Neural cell (in vitro differentiated cells): Measurements from ENCODE around the gene IFITM2. TPM values are rescaled to one million over a fixed set of nuclear protein-coding genes. Genes with fewer than 3 reads are reported as not detected.
"Not testable (repeated sequence)": the region's sequence is repeated elsewhere in the genome, so short reads cannot be mapped to it uniquely, and the experiment has no call there.

ENCODE experiments used
- H2AFZ ChIP-seq: fragments of 200-600, 300-800 bp; sonication (generic), shearing (Covaris generic); 2 replicates; pipeline ENCODE4 v1.6.0; 2014; ENCODE audit warnings: low read depth, mild to moderate bottlenecking, antibody characterized with exemption, low read length, moderate library complexity
- H3F3A ChIP-seq: fragments of 200-600 bp; shearing (Covaris generic); 2 replicates; pipeline ENCODE4 v1.6.1; 2016; ENCODE audit warnings: mild to moderate bottlenecking, moderate library complexity, mixed read lengths, antibody characterized with exemption, low read length; ENCODE audit not compliant: insufficient read depth, poor library complexity, severe bottlenecking
- H3K27ac ChIP-seq: fragments of 200-600, 300-800 bp; sonication (generic), shearing (Covaris generic); 2 replicates; pipeline ENCODE4 v1.5.1; 2014; ENCODE audit warnings: mild to moderate bottlenecking, low read length, moderate library complexity
- H3K27me3 ChIP-seq: fragments of 300-800, 200-600 bp; sonication (generic), shearing (Covaris generic); 2 replicates; pipeline ENCODE4 v1.6.0; 2014; ENCODE audit warnings: mild to moderate bottlenecking, low read depth, low read length, moderate library complexity; ENCODE audit not compliant: insufficient read depth
- H3K36me3 ChIP-seq: fragments of 300-800, 200-600 bp; sonication (generic), shearing (Covaris generic); 2 replicates; pipeline ENCODE4 v1.5.1; 2014; ENCODE audit warnings: mild to moderate bottlenecking, antibody characterized with exemption, low read length, moderate library complexity; ENCODE audit not compliant: insufficient read depth
- H3K4me2 ChIP-seq: fragments of 300-800, 200-600 bp; sonication (generic), shearing (Covaris generic); 2 replicates; pipeline ENCODE4 v1.6.0; 2014; ENCODE audit warnings: mild to moderate bottlenecking, low read length
- H3K4me3 ChIP-seq: fragments of 300-800, 200-600 bp; sonication (generic), shearing (Covaris generic); 2 replicates; pipeline ENCODE4 v1.5.1; 2014; ENCODE audit warnings: mild to moderate bottlenecking, low read length, moderate library complexity
- H3K79me2 ChIP-seq: fragments of 200-600 bp; shearing (Covaris generic); replicated peaks from 2 replicates; pipeline ENCODE4 v1.6.0; 2014; ENCODE audit warnings: mild to moderate bottlenecking, low read length, moderate library complexity; ENCODE audit not compliant: insufficient read depth
- H3K9ac ChIP-seq: fragments of 300-800, 200-600 bp; sonication (generic), shearing (Covaris generic); 2 replicates; pipeline ENCODE4 v1.6.1; 2016; ENCODE audit warnings: mild to moderate bottlenecking, low read length, mixed read lengths
- H3K9me2 ChIP-seq: fragments of 200-600 bp; shearing (Covaris generic); 2 replicates; pipeline ENCODE4 v1.6.1; 2016; ENCODE audit warnings: mild to moderate bottlenecking, low read length, mixed read lengths; ENCODE audit not compliant: insufficient read depth
- H3K9me3 ChIP-seq: fragments of 200-600, 300-800 bp; sonication (generic), shearing (Covaris generic); 2 replicates; pipeline ENCODE4 v1.6.1; 2016; ENCODE audit warnings: mild to moderate bottlenecking, mixed run types, low read length, moderate library complexity, mixed read lengths
- H4K20me1 ChIP-seq: fragments of 200-600 bp; shearing (Covaris generic); 2 replicates; pipeline ENCODE4 v1.6.1; 2016; ENCODE audit warnings: mild to moderate bottlenecking, mixed run types; ENCODE audit not compliant: insufficient read depth
- EZH2 ChIP-seq: fragments of 200-600, 300-800 bp; shearing (Covaris generic), sonication (generic); IDR thresholded peaks from 2 replicates; pipeline ENCODE4 v1.6.1; 2014; ENCODE audit warnings: antibody characterized with exemption, low read length, borderline replicate concordance, mild to moderate bottlenecking; ENCODE audit not compliant: insufficient read depth, poor library complexity, severe bottlenecking
- MXI1 ChIP-seq: fragments of 450-650 bp; conservative IDR thresholded peaks from 2 replicates; pipeline ENCODE4 v1.6.1; 2014; ENCODE audit warnings: antibody characterized with exemption, mild to moderate bottlenecking; ENCODE audit not compliant: poor library complexity, severe bottlenecking
- POLR2AphosphoS5 ChIP-seq: IDR thresholded peaks from 2 replicates; pipeline ENCODE4 v1.6.1; 2012
- RAD21 ChIP-seq: fragments of 450-650 bp; conservative IDR thresholded peaks from 2 replicates; pipeline ENCODE4 v1.6.1; 2014; ENCODE audit warnings: antibody characterized with exemption, mild to moderate bottlenecking, moderate library complexity
- SMC3 ChIP-seq: fragments of 450-650 bp; conservative IDR thresholded peaks from 2 replicates; pipeline ENCODE4 v1.6.1; 2014; ENCODE audit warnings: antibody characterized with exemption, mild to moderate bottlenecking, moderate library complexity; ENCODE audit not compliant: poor library complexity
- TAF1 ChIP-seq: IDR thresholded peaks from 2 replicates; pipeline ENCODE4 v1.6.1; 2012; ENCODE audit warnings: low read depth
- polyA plus RNA-seq: library from polyadenylated mRNA; depleted of rRNA; stranded (reverse); fragments of >200 nt; gene quantifications from 2 replicates; pipeline ENCODE4 v1.2.3, GENCODE V29; 2014
- TF ChIP-seq, protein P1 (sequence below): IDR thresholded peaks from 2 replicates; pipeline ENCODE4 v1.6.1; 2012; ENCODE audit warnings: borderline replicate concordance
- TF ChIP-seq, protein P2 (sequence below): fragments of 450-650 bp; IDR thresholded peaks from 2 replicates; pipeline ENCODE4 v1.5.1; 2014; ENCODE audit warnings: antibody characterized with exemption, mild to moderate bottlenecking, moderate library complexity; ENCODE audit not compliant: poor library complexity, severe bottlenecking

The IFITM2 gene
- polyA plus RNA-seq, 1 donor from 2014 or later: not detected

DNA sequence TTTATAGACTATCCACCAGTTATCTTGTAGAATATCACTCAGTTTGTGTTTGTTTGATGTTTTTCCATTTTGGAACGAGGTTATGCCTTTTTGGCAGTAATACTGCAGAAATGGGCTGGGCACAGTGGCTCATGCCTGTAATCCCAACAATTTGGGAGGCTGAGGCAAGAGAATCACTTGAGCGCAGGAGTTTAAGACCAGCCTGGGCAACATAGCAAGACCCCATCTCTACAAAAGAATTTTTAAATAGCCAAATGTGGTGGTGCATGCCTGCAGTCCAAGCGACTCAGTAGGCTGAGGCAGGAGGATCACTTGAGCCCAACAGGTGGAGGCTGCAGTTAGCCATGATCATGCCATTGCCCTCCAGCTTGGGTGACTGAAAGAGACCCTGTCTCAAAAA is 38.9 kb downstream of the IFITM2 start:
- no peaks in the 10 kb centered on the region for H3F3A ChIP-seq
- no peaks in the 10 kb centered on the region for H3K9me2 ChIP-seq
- no peak overlapping the region for H3K4me3 ChIP-seq
- H3K4me2 ChIP-seq: no peak overlapping the region
- no peak overlapping the region for H2AFZ ChIP-seq
- H3K27ac ChIP-seq: no peak overlapping the region
- H3K27me3 ChIP-seq: no peaks in the 10 kb centered on the region
- H3K36me3 ChIP-seq: no peaks in the 10 kb centered on the region
- no peaks in the 10 kb centered on the region for H3K79me2 ChIP-seq
- no peak overlapping the region for H3K9ac ChIP-seq
- no peak for TF ChIP-seq EZH2
- TF ChIP-seq SMC3: no peak
- no peak for TF ChIP-seq TAF1
- no peak for TF ChIP-seq POLR2AphosphoS5
- TF ChIP-seq, protein P1, sequence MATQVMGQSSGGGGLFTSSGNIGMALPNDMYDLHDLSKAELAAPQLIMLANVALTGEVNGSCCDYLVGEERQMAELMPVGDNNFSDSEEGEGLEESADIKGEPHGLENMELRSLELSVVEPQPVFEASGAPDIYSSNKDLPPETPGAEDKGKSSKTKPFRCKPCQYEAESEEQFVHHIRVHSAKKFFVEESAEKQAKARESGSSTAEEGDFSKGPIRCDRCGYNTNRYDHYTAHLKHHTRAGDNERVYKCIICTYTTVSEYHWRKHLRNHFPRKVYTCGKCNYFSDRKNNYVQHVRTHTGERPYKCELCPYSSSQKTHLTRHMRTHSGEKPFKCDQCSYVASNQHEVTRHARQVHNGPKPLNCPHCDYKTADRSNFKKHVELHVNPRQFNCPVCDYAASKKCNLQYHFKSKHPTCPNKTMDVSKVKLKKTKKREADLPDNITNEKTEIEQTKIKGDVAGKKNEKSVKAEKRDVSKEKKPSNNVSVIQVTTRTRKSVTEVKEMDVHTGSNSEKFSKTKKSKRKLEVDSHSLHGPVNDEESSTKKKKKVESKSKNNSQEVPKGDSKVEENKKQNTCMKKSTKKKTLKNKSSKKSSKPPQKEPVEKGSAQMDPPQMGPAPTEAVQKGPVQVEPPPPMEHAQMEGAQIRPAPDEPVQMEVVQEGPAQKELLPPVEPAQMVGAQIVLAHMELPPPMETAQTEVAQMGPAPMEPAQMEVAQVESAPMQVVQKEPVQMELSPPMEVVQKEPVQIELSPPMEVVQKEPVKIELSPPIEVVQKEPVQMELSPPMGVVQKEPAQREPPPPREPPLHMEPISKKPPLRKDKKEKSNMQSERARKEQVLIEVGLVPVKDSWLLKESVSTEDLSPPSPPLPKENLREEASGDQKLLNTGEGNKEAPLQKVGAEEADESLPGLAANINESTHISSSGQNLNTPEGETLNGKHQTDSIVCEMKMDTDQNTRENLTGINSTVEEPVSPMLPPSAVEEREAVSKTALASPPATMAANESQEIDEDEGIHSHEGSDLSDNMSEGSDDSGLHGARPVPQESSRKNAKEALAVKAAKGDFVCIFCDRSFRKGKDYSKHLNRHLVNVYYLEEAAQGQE: no peak
- no peak for TF ChIP-seq RAD21
- TF ChIP-seq MXI1: no peak
- TF ChIP-seq, protein P2, sequence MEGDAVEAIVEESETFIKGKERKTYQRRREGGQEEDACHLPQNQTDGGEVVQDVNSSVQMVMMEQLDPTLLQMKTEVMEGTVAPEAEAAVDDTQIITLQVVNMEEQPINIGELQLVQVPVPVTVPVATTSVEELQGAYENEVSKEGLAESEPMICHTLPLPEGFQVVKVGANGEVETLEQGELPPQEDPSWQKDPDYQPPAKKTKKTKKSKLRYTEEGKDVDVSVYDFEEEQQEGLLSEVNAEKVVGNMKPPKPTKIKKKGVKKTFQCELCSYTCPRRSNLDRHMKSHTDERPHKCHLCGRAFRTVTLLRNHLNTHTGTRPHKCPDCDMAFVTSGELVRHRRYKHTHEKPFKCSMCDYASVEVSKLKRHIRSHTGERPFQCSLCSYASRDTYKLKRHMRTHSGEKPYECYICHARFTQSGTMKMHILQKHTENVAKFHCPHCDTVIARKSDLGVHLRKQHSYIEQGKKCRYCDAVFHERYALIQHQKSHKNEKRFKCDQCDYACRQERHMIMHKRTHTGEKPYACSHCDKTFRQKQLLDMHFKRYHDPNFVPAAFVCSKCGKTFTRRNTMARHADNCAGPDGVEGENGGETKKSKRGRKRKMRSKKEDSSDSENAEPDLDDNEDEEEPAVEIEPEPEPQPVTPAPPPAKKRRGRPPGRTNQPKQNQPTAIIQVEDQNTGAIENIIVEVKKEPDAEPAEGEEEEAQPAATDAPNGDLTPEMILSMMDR: no peak
- no peaks in the 10 kb centered on the region for H4K20me1 ChIP-seq
- no peaks in the 10 kb centered on the region for H3K9me3 ChIP-seq

DNA sequence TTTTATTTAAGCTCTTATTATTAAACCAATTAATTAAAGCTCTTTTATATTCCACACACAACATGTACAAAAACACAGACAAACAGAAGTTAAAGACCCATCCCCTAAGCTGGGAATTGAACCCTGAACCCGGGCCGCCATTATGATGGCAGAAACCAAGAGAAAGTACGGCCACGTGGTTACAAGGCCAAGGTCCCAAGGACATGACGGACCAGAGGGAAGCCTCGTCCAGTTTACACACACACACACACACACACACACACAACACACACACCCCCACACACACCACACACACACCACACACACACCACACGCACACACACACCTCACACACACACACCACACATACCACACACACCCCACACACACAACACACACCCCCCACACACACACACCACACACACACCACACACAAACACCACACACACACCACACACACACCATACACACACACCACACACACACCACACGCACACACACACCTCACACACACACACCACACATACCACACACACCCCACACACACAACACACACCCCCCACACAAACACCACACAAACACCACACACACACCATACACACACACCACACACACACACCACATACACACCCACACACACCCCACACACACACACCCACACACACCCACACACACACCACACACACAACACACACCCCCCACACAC is 41.8 kb downstream of the IFITM2 start:
- not testable (repeated sequence) for H3K79me2 ChIP-seq, H3K27me3 ChIP-seq, H4K20me1 ChIP-seq, H3K36me3 ChIP-seq, H3K4me2 ChIP-seq, H3K9me3 ChIP-seq, H2AFZ ChIP-seq, H3K9ac ChIP-seq, H3K9me2 ChIP-seq, H3K4me3 ChIP-seq, H3F3A ChIP-seq, H3K27ac ChIP-seq

DNA sequence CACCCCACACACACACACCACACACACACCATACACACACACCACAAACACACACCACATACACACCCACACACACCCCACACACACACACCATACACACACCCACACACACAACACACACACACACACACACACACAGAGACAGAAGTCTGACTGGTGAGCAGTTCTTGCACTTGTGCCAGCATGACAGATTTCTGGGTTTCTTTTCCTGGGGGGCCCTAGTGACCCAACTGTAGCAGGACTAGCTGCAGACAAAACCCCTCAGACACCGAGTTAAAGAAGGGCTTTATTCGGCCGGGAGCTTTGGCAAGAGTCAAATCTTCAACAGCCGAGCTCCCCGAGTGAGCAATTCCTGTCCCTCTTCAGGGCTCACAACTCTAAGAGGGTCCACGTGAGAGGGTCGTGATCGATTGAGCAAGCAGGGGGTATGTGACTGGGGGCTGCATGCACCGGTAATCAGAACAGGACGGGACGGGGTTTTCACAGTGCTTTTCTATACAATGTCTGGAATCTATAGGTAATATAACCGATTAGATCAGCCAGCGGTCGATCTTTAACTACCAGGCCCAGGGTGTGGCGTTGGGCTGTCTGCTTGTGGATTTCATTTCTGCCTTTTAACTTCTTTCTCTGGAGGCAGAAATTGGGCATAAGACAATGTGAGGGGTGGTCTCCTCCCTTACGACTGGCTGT is 42.6 kb downstream of the IFITM2 start:
- H3K4me2 ChIP-seq, H3K27me3 ChIP-seq, H3K9me3 ChIP-seq, H3K9ac ChIP-seq, H3F3A ChIP-seq, H3K79me2 ChIP-seq, H4K20me1 ChIP-seq, H3K4me3 ChIP-seq, H3K27ac ChIP-seq, H3K36me3 ChIP-seq, H2AFZ ChIP-seq, H3K9me2 ChIP-seq: not testable (repeated sequence)
